ENCODE data around the gene SEPSECS. TPM values are rescaled to one million over a fixed set of nuclear protein-coding genes. Genes with fewer than 3 reads are reported as not detected.

SEPSECS gene
- total RNA-seq, 4 donors from 2014 or later, result 6.6 to 19.2 (median 9.0) TPM

DNA sequence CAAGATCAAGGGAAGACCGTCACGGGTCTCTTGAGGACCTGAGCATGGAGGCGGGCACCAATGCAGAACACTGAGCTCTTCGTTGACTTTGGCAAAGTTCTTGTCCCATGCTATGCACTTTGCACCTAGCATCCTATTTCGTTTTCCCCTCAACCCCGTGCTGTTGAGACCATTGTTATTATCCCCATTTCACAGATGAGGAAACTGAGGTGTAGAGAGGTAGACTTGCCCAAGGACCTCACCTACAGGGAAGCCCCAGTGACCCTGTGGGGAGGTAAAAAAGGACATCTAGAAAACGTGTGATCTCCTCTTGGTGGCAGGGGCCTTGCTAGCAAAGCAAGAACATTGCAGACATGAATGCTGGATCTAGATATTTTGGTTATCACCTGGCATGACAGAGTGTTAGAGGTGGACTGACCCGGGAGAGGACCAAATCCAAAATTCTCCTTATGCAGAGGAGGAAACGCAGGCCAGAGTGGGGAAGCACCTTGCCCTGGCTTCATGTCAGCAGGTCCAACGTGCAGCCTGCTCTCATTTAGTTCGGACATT, 48.5 kb downstream of the SEPSECS start:
- peaks cover 0 to 3% (median 0%) of the 10 kb centered on the region in 3 donors for H3K36me3 ChIP-seq
- DNase-seq (ENCODE audit: low spot score in 2 of 2), result no peak
- WGBS, 2 donors, result 80 to 86% methylated on average over 11 of the region's 11 CpGs
- no peaks in the 10 kb centered on the region for H3K9me3 ChIP-seq
- TF ChIP-seq, protein P1, sequence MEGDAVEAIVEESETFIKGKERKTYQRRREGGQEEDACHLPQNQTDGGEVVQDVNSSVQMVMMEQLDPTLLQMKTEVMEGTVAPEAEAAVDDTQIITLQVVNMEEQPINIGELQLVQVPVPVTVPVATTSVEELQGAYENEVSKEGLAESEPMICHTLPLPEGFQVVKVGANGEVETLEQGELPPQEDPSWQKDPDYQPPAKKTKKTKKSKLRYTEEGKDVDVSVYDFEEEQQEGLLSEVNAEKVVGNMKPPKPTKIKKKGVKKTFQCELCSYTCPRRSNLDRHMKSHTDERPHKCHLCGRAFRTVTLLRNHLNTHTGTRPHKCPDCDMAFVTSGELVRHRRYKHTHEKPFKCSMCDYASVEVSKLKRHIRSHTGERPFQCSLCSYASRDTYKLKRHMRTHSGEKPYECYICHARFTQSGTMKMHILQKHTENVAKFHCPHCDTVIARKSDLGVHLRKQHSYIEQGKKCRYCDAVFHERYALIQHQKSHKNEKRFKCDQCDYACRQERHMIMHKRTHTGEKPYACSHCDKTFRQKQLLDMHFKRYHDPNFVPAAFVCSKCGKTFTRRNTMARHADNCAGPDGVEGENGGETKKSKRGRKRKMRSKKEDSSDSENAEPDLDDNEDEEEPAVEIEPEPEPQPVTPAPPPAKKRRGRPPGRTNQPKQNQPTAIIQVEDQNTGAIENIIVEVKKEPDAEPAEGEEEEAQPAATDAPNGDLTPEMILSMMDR (IDR thresholded peaks at IDR 0.05), result no peak
- TF ChIP-seq POLR2A (IDR thresholded peaks at IDR 0.05), result no peak
- no peak overlapping the region for H3K27ac ChIP-seq
- no peaks in the 10 kb centered on the region for H3K27me3 ChIP-seq
- H3K4me3 ChIP-seq, result no peak overlapping the region
- no peaks in the 10 kb centered on the region for H3K4me1 ChIP-seq

DNA sequence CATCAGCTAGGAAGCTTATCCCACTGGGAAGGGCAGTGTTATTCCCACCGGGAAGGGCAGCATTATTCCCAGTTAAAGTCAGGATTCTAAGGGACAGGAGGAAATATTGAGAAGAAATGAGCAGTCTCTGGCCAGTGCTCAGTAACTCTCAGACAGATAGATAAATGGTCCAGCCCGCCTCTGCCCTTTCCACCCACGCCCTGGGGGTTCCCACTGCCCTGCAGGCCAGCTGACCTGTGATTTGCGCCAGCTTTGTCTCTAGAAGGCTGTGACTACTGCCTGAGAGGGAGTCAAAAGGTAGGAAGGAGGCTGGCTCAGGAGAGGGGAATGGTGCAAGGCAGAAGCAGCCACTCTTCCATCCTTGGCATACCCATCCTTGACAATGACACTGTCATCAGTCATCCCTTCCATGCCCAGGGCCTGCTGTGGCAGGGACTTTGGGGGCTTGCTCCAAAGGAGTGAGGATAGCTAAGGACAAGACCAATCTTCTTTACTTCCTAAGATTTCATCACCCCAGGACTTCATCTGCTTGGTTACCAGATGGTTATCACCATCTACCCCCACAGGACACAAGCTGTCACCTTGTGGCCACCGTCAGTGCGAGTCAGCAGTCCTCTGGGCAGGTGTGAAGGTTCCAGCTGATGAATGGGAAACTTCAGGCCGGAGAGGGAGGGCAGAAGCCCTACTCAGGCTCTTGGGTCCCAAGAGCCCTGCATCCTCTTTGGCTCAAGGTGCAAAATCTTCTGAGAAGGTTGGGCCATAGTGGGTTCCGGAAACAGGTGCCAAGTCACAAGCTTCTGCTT, 49.5 kb downstream of the SEPSECS start:
- WGBS, 2 donors, result 91 to 92% methylated on average over 7 to 8 of the region's 8 CpGs
- Histone ChIP-seq H3K4me1 (no peaks in the 10 kb centered on the region), H3K27ac (no peak overlapping the region), H3K27me3 (no peaks in the 10 kb centered on the region), H3K36me3 (peaks cover 0 to 3% (median 0%) of the 10 kb centered on the region in 3 donors), H3K9me3 (no peaks in the 10 kb centered on the region), H3K4me3 (no peak overlapping the region)
- TF ChIP-seq EP300 (IDR thresholded peaks at IDR 0.05) (no peak), POLR2A (IDR thresholded peaks at IDR 0.05) (no peak)
- TF ChIP-seq, protein P1 (IDR thresholded peaks at IDR 0.05), result no peak
- no peak for DNase-seq (ENCODE audit: low spot score in 2 of 2)

DNA sequence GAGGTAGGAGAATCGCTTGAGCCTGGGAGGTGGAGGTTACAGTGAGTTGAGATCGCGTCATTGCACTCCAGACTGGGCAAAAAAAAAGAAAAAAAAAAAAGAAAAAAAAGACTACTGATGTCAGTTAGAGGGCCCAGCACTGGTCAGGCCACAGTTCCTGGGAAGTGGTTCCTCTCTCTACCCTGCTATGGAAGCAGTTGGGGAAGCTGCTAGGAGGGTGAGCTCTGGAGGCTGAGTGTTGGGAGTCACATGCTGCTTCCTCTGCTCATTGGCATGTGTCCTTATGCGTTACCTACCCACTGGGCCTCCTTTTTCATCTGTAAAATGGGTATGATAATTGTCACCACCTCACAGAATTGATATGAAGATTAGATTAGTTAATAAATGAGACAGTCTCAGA, 50.7 kb downstream of the SEPSECS start:
- Histone ChIP-seq H3K4me1 (no peaks in the 10 kb centered on the region), H3K4me3 (no peak overlapping the region), H3K27me3 (no peaks in the 10 kb centered on the region), H3K27ac (no peak overlapping the region), H3K36me3 (peaks cover 0 to 3% (median 0%) of the 10 kb centered on the region in 3 donors), H3K9me3 (no peaks in the 10 kb centered on the region)
- 92 to 97% methylated on average over 4 of the region's 4 CpGs for WGBS, 2 donors
- no peak for DNase-seq (ENCODE audit: low spot score in 2 of 2)
- TF ChIP-seq, protein P1 (IDR thresholded peaks at IDR 0.05), result no peak
- TF ChIP-seq EP300 (IDR thresholded peaks at IDR 0.05) (no peak), POLR2A (IDR thresholded peaks at IDR 0.05) (no peak)

DNA sequence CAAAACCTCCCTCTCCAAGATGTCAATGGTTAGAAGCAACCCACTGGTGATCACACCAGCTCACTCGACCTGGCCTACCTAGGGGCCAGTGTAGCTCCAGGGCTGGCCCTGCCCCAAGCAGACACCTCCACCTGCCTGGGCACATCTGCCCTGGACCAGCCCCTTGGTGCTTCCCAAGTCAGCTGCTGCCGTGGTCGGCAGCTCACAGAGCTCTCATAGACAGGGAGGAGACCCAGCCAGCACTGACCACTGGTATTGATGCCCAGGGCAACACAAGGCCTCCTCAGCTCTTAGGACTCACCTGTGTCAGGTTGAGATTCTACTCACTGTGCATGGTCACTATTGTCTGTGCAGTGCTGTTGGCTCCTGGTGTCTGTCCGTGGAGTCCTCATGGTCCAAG, 51.7 kb downstream of the SEPSECS start:
- whole genome bisulfite sequencing, 2 donors, result 86 to 93% methylated on average over 4 of the region's 4 CpGs
- no peak overlapping the region for H3K27ac ChIP-seq
- no peaks in the 10 kb centered on the region for H3K27me3 ChIP-seq
- H3K36me3 ChIP-seq, result peaks cover 0 to 3% (median 0%) of the 10 kb centered on the region in 3 donors
- H3K4me1 ChIP-seq, result no peaks in the 10 kb centered on the region
- DNase-seq (ENCODE audit: low spot score in 2 of 2), result no peak
- TF ChIP-seq EP300 (IDR thresholded peaks at IDR 0.05) (no peak), POLR2A (IDR thresholded peaks at IDR 0.05) (no peak)
- no peak overlapping the region for H3K4me3 ChIP-seq
- no peaks in the 10 kb centered on the region for H3K9me3 ChIP-seq

DNA sequence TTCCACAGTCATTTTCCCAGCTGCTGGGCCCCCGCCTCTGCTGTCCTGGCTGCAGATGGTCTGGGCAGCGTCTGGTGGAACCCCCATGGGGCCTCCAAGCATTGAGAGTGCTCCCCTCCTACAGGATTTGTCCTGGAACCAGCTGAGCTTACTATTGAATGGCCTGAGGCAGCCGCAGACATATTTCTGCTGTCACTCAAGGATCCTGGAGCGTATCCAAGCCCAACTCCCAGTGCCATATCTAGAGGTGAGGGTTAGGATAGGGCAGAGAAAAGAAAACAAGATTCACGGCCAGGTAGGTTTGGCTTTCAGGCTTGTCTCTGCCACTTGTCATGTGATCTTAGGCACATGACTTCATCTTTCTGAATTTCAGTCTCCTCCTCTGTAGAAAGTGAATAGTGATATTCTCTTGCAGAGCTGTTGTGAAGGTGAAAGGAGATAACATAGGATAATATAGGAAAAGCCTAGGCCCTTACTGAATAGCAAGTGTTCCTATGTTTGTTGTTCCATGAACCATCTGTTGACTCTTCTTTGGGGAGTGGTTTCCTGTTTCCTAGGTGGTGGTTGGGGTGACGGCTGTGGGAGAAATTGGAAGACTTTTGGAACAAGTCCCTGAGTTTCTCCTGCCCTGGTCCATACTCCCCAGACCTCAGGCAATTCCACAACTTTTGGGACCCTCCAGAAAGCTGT, 52.3 kb downstream of the SEPSECS start:
- H3K4me1 ChIP-seq, result no peaks in the 10 kb centered on the region
- H3K9me3 ChIP-seq, result no peaks in the 10 kb centered on the region
- no peak overlapping the region for H3K27ac ChIP-seq
- no peak for TF ChIP-seq POLR2A (IDR thresholded peaks at IDR 0.05)
- TF ChIP-seq, protein P1 (IDR thresholded peaks at IDR 0.05), result no peak
- no peak for TF ChIP-seq EP300 (IDR thresholded peaks at IDR 0.05)
- no peak overlapping the region for H3K4me3 ChIP-seq
- no peaks in the 10 kb centered on the region for H3K27me3 ChIP-seq
- peaks cover 0 to 3% (median 0%) of the 10 kb centered on the region in 3 donors for H3K36me3 ChIP-seq
- DNase-seq (ENCODE audit: low spot score in 2 of 2), result no peak
- 56 to 61% methylated on average over 6 of the region's 6 CpGs for WGBS, 2 donors

Measured in tibial nerve (tissue), 4 donors.